ENCODE measurements around the gene ATAD3B.
"Not testable (repeated sequence)": the region's sequence is repeated elsewhere in the genome, so short reads cannot be mapped to it uniquely, and the experiment has no call there.

DNA sequence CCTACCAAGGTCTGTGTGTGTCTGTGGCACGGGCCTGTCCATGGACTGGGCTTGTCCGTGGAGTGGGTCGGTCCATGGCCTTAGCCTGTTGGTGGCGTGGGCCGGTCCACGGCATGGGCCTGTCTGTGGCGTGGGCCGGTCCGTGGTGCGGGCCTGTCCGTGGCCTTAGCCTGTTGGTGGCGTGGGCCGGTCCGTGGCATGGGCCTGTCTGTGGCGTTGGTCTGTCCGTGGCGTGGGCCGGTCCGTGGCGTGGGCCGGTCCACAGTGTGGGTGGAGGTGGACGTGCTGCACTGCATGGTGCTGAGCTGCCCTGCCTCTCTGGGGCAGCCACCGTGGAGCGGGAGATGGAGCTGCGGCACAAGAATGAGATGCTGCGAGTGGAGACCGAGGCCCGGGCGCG lies 10.2 kb downstream of the ATAD3B start:
- TF ChIP-seq, protein P1, sequence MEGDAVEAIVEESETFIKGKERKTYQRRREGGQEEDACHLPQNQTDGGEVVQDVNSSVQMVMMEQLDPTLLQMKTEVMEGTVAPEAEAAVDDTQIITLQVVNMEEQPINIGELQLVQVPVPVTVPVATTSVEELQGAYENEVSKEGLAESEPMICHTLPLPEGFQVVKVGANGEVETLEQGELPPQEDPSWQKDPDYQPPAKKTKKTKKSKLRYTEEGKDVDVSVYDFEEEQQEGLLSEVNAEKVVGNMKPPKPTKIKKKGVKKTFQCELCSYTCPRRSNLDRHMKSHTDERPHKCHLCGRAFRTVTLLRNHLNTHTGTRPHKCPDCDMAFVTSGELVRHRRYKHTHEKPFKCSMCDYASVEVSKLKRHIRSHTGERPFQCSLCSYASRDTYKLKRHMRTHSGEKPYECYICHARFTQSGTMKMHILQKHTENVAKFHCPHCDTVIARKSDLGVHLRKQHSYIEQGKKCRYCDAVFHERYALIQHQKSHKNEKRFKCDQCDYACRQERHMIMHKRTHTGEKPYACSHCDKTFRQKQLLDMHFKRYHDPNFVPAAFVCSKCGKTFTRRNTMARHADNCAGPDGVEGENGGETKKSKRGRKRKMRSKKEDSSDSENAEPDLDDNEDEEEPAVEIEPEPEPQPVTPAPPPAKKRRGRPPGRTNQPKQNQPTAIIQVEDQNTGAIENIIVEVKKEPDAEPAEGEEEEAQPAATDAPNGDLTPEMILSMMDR (IDR thresholded peaks at IDR 0.05; ENCODE audit: low read depth, low read length) = not testable (repeated sequence)
- not testable (repeated sequence) for TF ChIP-seq MAX (IDR thresholded peaks at IDR 0.05; ENCODE audit: low read depth, low read length); POLR2A (IDR thresholded peaks at IDR 0.05; ENCODE audit: extremely low read depth, insufficient read length)

Measured in NB4 (cell line).